NCI-H345 treated with DMSO at 0.1 percent for 48 hours (cell line): Measurements from ENCODE around the gene TMEM120B.
A peak's percentile ranks its signal among the peaks of the same experiment; 100 is the strongest.
"Not testable (repeated sequence)": the region's sequence is repeated elsewhere in the genome, so short reads cannot be mapped to it uniquely, and the experiment has no call there.

Source experiments
- DNase-seq: peaks from one replicate; lab custom pipeline; 2025; ENCODE audit not compliant: unreplicated experiment; lab: John Stamatoyannopoulos, UW

The TMEM120B gene

GRCh38 chr12:121712461-121713256 lies at the start of gene TMEM120B:
Gene TMEM120B, plus strand, starts transcription at chr12:121712752. Its CDS starts 144 bp downstream, at chr12:121712896.
- peak; percentile 28 for DNase-seq

- DNase-seq: no peak
Measured at GRCh38 chr12:121663610-121663929, 49.0 kb upstream of the TMEM120B start.

GRCh38 chr12:121666829-121667228 lies 45.7 kb upstream of the TMEM120B start:
- DNase-seq: not testable (repeated sequence)

GRCh38 chr12:121668750-121669520 lies 43.6 kb upstream of the TMEM120B start:
- DNase-seq: no peak

- no peak for DNase-seq
Measured at GRCh38 chr12:121669521-121669900, 43.0 kb upstream of the TMEM120B start, which contains the start of gene MORN3. Gene MORN3, minus strand, starts transcription at chr12:121669654. Its CDS starts 171 bp downstream, at chr12:121669483.

- DNase-seq: no peak
Measured at GRCh38 chr12:121673013-121673511, 39.5 kb upstream of the TMEM120B start.

- no peak for DNase-seq
Measured at GRCh38 chr12:121676190-121676589, 36.4 kb upstream of the TMEM120B start.

- DNase-seq: no peak
Measured at GRCh38 chr12:121678305-121678704, 34.2 kb upstream of the TMEM120B start.

- DNase-seq: no peak
Measured at GRCh38 chr12:121678716-121679300, 33.7 kb upstream of the TMEM120B start.

GRCh38 chr12:121679661-121680197 lies 32.8 kb upstream of the TMEM120B start:
- not testable (repeated sequence) for DNase-seq

- DNase-seq: no peak
Measured at GRCh38 chr12:121688966-121689365, 23.6 kb upstream of the TMEM120B start.

- DNase-seq: no peak
Measured at GRCh38 chr12:121689430-121689829, 23.1 kb upstream of the TMEM120B start.

- DNase-seq: not testable (repeated sequence)
Measured at GRCh38 chr12:121692744-121693143, 19.8 kb upstream of the TMEM120B start.

- DNase-seq: no peak
Measured at GRCh38 chr12:121693155-121693687, 19.3 kb upstream of the TMEM120B start.

GRCh38 chr12:121697093-121697698 lies 15.4 kb upstream of the TMEM120B start:
- peak; percentile 41 for DNase-seq

GRCh38 chr12:121697861-121698260 lies 14.7 kb upstream of the TMEM120B start:
- DNase-seq: not testable (repeated sequence)

- DNase-seq: no peak
Measured at GRCh38 chr12:121701667-121702277, 10.8 kb upstream of the TMEM120B start.

- DNase-seq: no peak
Measured at GRCh38 chr12:121702944-121703343, 9.6 kb upstream of the TMEM120B start.

GRCh38 chr12:121705514-121705913 lies 7.0 kb upstream of the TMEM120B start:
- no peak for DNase-seq
